ENCODE data around the gene TSPAN32.
"Not testable (repeated sequence)": the region's sequence is repeated elsewhere in the genome, so short reads cannot be mapped to it uniquely, and the experiment has no call there.

The TSPAN32 gene

GRCh38 chr11:2346014-2346413 is 44.2 kb downstream of the TSPAN32 start:
- no peak for DNase-seq

- no peak for DNase-seq
Measured at GRCh38 chr11:2346586-2347307, 44.9 kb downstream of the TSPAN32 start.

- no peak for DNase-seq
Measured at GRCh38 chr11:2347308-2347830, 45.6 kb downstream of the TSPAN32 start.

GRCh38 chr11:2348986-2349385 is 47.2 kb downstream of the TSPAN32 start:
- no peak for DNase-seq

GRCh38 chr11:2351701-2352100 is 49.9 kb downstream of the TSPAN32 start:
- no peak for DNase-seq

- DNase-seq, result no peak
Measured at GRCh38 chr11:2352420-2352819, 50.6 kb downstream of the TSPAN32 start.

GRCh38 chr11:2355000-2355644 is 53.3 kb downstream of the TSPAN32 start:
- no peak for DNase-seq

- no peak for DNase-seq
Measured at GRCh38 chr11:2357246-2357645, 55.4 kb downstream of the TSPAN32 start.

- DNase-seq, result not testable (repeated sequence)
Measured at GRCh38 chr11:2357651-2358050, 55.8 kb downstream of the TSPAN32 start.

GRCh38 chr11:2358754-2359442 is 57.1 kb downstream of the TSPAN32 start:
- no peak for DNase-seq

- DNase-seq, result no peak
Measured at GRCh38 chr11:2359557-2359956, 57.7 kb downstream of the TSPAN32 start.

GRCh38 chr11:2360081-2360642 is 58.3 kb downstream of the TSPAN32 start:
- no peak for DNase-seq

GRCh38 chr11:2361565-2361964 is 59.8 kb downstream of the TSPAN32 start:
- DNase-seq, result no peak

- no peak for DNase-seq
Measured at GRCh38 chr11:2362414-2362813, 60.6 kb downstream of the TSPAN32 start.

GRCh38 chr11:2363130-2363529 is 61.3 kb downstream of the TSPAN32 start:
- no peak for DNase-seq

- DNase-seq, result no peak
Measured at GRCh38 chr11:2363577-2364370, 62.0 kb downstream of the TSPAN32 start.

GRCh38 chr11:2364386-2364785 is 62.6 kb downstream of the TSPAN32 start:
- DNase-seq, result not testable (repeated sequence)

- no peak for DNase-seq
Measured at GRCh38 chr11:2365571-2366210, 63.9 kb downstream of the TSPAN32 start.

GRCh38 chr11:2366276-2366675 is 64.5 kb downstream of the TSPAN32 start:
- DNase-seq, result no peak

- no peak for DNase-seq
Measured at GRCh38 chr11:2366733-2367132, 64.9 kb downstream of the TSPAN32 start.

GRCh38 chr11:2367266-2368160 is 65.7 kb downstream of the TSPAN32 start:
- no peak for DNase-seq
